Activated CD8-positive, alpha-beta memory T cell treated with anti-CD3 and anti-CD28 coated beads for 1 hour (primary cell): ENCODE measurements around the gene PTX3.

ENCODE experiments used
- DNase-seq, 2 donors: peaks; one replicate each; pipeline ENCODE4 v3.0.0-alpha.2; 2020; ENCODE audit warnings: low read depth in 1 of 2; ENCODE audit errors: extremely low read depth in 1 of 2

PTX3 gene

DNA sequence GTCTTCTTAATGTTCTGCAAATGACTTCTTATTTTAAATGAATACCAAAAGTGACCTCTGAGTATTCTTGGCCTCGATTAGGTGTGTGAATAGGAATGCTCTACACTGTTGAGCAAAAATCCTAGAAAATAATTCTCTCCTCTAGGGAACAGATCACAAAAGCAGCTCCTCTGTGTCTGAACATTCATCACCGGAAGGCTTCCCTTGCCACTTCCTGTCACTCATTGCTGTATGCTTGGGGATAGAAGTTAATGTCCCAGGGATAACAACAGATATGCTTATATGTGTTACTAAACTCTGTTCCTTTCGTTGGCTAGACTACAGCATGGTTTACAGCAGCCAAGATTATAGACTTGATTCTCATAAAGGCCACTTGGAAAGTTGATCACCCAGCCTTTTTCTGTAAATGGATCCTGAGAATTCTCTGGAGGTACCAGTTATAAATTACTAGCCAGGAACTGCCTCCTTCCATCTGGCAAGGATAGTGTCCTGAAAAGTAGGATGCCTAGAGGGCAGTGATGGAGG, 16.0 kb upstream of the PTX3 start:
- no peak for DNase-seq

DNA sequence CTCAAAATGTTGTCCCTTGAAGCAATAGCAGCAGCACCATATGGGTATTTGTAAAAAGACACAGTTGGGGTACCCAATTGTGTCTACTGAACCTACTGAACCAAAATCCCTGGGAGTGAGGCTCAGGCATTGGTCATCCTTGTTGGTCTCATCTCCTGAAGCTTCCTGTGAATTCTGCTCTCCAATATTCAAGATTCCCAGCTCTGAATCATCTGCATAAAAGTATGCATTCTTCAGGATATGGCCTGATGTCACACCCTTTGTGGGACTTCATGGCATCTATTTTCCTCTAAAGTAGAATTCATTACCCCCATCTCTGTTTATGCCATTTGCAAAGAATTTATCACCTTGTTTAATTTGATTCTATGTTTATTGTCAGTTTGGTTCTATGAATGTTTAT, 13.3 kb upstream of the PTX3 start:
- DNase-seq = no peak

DNA sequence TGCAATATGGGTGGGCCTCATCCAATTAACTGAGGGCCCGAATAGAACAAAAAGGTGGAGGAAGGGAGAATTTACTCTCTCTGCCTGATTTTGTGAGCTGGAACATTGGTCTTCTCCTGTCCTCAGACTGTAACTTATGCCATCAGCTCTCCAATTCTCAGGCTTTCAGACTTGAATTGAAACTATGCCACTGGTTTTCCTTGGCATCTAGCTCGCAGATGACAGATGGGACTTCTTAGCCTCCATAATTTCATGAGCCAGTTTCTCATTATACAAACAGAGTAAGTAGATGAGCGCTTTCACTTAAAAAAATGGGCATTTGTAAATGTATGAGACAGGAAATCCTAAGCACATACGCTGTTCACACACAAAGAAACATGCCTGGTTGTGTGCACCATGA, 8.7 kb upstream of the PTX3 start:
- no peak for DNase-seq

DNA sequence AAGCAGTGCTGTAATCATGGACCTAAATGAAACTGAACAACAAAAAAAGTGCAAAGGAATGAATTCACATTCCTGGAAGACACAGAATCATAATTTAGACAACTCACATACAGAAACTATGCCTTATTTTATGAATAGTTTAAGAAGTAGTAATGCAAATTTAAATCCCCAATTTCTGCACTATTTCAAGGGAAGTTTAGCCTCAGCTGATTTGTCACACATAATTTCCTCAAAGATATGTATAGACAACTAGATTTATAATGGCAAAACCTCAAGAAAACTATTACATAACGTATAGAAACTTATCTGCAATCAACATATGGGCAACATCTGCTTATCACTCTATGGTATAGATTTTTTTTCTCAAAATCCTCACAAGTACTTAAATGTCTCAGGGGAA, 7.8 kb upstream of the PTX3 start:
- DNase-seq = no peak

DNA sequence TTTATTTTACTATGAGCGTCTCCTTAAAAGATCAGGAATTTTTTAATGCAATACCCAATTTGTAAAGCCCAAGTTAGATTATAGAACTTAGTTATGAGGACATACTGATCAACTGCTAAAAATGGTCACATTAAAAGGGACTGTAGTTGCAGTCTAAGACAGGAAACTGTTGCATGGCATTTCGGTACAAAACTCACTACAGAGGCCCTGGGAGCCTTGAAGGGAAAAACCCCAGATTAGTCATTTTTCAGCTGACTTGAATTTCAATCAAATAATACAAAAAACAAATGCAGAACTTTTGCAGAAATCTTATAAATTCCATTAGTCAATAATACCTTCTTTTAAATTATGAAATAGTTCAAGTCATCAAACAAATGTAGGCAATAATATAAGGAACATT, 6.9 kb upstream of the PTX3 start:
- DNase-seq = no peak

DNA sequence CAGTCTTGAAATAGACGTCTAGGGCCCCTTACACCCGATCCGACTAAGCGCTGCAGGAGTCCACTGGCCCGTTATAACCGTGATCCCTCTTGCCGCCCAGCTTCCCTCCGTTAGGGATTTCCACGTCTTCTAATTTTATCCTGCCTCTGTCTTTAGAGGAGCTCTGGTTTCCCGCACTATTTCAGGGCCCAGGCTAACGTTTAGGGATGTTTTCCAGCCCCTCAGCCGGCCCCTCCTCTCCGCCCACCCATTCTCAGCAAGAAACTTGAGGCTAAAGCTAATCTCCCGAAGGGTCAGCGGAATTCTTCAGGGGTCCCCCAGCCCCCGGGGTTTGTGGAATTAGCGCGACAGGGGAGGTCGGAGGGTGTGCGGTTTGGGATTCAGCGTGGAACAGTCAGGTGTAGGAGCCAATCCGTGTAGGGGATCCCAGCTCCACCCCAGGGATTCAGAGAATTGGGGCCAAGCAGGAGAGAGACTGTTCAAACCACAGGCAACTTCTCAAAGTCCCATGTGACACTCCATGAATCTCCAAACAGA, 1.6 kb downstream of the PTX3 start:
- no peak for DNase-seq

DNA sequence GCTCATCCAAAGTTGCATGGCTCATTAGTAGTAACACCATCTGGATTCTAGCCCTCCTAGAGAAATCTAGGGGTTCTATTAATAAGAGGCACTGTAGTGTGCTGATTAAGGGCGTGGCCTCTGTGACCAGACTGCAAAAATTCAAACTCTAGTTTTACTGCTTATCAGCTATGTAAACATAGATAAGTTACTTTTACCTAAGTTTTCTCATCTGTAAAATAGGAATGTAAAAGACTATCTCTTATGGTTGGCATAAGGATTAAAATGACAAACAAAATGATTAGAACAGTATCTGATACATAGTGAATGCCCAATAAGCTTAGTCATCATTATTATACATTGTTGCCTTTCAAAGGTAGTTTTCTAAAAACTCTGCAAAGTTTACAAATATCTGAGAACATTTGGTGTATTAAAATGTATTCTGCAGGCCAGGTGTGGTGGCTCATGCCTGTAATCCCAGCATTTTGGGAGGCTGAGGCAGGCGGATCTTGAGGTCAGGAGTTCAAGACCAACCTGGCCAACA, 4.5 kb downstream of the PTX3 start:
- no peak for DNase-seq

DNA sequence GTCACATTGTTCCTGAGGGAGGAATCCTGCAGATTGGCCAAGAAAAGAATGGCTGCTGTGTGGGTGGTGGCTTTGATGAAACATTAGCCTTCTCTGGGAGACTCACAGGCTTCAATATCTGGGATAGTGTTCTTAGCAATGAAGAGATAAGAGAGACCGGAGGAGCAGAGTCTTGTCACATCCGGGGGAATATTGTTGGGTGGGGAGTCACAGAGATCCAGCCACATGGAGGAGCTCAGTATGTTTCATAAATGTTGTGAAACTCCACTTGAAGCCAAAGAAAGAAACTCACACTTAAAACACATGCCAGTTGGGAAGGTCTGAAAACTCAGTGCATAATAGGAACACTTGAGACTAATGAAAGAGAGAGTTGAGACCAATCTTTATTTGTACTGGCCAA, 6.1 kb downstream of the PTX3 start:
- no peak for DNase-seq

DNA sequence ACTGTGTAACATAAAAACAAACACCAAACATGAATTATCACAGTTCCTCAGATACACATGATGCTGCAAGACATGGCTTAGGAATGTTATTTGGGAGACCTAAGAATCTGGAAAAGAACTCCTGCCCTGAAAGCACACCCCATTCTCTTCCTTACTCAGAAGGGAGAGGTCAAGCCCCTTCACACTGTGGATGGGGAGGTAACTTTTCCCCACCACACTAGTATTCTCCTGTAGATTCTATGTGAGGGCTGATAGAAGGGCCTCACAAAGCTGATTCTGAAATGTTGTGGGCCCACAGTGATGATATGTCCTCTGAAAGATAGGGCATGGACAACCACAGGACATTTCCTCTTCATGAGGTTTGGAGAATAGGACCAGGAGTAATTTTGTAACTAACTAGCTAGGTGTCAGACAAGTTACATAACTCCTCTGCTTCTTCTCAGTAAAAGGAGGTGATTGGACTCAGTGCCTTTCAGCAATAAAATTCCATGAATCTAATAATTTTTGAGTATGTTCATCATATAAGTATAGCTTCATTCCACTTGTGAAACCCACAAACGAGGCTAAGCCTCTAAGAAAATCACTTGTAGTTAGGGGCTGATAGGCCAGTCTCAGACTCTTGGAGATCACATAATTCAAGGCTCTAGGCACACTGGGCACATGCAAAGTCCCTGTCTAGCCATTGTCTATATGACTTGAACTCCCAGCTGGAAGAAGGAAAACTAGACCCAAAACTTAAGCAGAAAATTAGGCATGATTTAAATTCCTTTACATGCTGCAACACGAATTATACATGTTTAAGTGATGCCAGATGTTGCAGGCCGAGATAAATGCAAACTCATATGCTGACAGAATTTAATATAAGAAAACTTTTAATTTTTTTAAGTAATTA, 7.5 kb downstream of the PTX3 start:
- DNase-seq = no peak

DNA sequence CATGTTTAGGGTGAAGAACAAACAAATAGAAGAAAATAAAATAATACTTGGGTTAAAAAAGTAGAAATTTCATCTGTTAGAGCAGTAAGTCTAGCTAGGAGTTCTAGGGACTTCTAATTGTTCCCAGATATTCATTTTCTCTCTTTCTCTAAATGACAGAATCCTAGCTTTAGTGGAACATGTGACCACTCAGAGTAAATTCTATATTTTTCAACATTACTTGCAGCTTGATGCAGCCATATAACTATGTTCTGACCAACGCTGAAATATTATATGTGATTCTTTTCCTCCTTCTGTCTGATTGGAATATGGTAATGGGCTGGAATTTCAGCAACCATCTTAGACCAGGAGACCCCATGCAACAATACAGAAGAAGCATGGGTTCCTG, 8.1 kb downstream of the PTX3 start:
- DNase-seq = no peak

DNA sequence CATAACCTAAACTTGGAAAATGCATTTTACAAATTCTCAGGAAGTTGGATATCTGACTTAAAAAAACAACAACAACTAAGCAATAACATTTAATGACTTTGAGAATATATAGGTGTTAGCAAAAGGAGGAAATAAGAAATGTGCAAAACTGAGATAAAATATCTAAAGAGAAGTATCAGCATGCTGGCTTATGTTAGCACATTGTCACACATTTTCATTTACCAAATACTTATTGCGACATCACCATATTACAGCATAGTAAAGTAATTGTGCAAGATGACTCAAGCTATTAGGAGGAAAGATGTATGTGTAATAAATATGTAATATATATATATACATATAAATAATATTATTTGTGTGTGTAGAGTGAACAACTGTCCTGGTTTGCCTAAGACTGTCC, 9.2 kb downstream of the PTX3 start:
- DNase-seq = no peak

DNA sequence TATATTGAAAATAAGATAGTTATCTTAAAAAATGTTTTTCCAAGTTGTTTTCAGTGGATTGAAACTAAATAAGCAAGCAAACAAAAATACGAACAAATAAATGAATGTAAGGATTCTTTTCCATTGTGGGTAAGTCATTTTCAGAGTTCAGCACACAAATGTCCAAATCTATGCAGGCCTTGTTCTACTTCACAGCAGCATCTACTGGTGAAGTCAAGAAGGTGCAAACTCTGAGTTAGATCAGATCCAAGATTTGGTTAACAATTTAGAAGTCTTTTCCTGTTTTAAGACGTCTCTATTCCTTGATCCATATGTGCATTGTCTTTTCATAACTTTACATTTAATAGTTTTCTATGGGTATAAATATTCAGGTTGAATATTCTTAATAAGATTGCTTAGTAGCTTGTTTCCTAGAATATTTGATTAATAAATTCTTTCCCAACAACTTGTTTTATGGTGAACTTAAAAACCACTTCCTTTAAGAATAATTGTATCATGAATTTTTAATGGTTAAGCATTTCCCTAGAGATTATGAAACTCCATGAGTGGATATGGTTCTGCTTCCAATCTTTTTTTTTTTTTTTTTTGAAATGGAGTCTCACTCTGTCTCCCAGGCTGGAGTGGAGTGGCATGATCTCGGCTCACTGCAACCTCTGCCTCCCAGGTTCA, 10.5 kb downstream of the PTX3 start:
- DNase-seq = no peak

DNA sequence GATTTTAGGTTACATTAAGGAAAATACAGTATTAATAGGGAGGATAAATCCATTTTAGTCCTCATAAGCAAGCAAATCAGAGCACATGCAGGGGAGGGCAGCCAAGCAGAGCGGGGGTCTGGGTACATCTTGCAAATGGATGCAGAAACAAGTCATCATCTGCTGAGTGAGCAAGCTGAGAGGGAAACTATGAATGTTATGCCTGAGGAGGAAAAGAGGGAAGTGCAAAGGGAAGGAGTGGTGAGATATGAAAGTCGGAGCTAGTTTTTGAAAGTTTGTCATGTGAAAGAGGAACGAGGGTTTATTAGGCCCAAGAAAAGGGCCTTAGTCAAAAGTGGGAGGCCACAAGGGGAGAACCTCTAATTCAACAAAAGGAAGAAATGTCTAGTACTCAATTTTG, 15.4 kb downstream of the PTX3 start:
- DNase-seq = no peak

DNA sequence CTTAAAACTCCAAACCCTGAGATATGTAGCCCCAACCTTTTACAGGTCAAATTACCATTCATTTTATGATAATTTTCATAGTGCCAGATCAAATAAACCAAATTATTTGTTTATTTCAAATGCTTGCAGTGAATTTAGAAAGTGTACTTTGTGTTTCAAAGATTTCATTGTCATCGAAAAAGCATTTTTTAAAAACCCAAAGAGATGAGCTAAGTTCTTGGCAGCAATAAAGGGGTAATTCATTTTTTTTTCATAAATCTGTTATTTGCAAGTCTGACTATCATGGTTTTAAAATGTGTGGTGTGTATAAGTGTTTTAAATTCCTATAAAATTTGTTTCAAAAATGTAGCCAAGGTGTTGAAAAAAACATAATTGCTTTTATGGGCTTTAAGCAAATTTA, 17.2 kb downstream of the PTX3 start:
- DNase-seq = no peak

DNA sequence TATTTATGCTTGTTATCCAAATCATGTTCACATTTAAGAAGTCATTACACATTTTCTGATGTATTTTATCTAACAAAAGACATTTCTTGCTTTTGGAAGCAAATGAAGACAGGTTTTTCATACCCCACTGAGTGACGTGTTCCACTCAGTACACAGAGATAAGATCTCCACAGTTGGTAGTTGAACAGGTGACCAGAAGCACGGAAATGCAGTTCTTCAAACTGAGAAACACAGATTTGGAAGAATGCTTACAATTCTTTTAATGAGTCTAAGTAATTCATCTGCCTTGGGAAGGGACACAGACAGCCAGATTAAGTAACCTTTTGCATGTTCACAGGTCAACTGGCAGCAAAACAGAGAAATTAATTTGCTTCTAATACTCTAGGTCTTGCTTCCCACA, 23.1 kb downstream of the PTX3 start:
- no peak for DNase-seq

DNA sequence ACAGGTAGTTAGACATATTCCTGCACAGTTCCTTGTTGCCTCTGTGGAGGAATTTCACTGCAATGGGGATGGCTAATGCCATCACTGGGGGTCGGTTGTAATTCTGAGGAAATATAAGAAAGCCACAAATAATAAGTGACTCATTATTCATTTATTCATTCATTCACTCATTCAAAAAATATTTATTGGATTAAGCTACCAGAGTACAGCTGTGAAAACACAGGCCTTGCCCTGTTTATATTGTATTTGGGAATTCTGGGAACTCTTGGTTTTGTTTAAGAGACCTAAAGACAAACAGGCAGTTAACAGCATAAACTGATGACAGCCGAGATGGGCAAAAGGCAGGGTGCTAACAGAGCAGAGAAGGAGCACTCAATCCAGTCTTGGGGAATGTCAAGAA, 23.6 kb downstream of the PTX3 start:
- DNase-seq = no peak

DNA sequence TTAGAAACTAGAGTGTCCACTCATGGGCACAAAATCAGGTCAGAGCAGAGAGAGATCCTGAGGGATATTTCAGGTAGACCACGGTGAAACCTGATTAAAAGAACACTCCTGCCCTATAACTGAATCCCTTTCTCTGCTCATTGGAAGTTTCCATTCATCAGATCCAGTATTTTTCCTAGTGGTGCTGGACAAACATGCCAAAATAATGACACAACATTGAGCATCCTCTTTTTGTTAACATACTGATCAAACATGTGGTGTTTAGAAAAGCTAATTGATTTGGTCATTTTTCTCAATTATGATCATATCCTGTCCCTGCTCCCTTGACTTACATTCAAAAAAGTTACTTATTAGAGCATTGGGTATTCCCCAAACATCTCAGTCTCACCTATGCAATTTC, 27.2 kb downstream of the PTX3 start:
- no peak for DNase-seq

DNA sequence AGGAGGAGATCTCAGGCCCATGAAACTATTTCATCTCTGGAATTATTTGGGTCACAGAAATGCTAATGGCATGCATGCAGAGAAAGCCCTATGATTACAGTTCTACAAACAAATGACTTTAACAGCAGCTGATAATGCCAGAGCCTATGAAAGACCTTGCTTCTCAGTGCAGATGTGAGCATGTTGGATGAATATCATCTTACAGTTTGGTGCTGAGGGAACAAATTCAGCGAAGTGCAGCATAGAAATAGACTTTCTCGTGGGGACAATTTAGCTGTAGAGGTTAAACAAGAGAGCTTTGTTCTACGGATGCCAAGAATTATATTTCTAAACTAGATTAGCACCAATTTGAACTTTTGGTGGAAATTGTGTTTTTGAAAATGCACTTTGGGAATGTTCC, 27.7 kb downstream of the PTX3 start:
- no peak for DNase-seq

DNA sequence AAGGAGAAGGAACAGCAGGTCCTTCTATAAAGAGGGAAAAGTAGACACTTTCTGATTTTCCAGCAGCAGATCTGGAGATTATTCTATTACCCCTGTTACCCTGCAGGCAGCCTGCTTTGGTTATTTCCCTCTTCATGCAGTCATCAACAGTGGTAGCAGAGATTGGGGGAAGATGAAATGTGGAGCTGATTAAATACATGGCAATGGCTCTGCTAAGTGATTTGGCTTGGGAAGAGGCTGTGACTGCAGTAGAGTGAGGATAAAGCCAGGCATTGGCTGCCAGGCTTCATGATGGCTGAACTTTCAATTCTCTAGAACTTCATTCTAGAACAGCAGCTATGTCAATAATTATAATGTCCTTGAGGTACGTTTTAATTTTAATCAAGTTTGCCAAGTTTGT, 29.1 kb downstream of the PTX3 start:
- DNase-seq = no peak

DNA sequence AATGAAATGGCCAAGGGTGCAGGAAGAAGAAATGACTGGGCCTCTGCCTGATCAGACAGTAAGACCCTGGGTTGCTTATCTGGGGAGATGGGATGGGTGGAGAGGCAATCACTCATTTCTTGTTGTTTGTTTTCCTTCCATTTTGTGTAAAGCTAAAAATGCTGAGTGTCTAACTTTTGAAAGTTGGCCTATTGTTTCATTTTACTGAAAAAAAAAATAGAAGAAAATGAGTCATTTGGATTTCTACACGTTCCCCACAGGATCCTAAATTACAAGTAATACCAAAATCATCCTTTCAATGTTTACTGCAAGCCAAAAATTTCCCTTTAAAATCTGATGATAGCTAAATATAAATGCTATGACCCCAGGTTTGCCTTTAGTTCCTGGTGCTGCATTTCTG, 30.6 kb downstream of the PTX3 start:
- DNase-seq = no peak

DNA sequence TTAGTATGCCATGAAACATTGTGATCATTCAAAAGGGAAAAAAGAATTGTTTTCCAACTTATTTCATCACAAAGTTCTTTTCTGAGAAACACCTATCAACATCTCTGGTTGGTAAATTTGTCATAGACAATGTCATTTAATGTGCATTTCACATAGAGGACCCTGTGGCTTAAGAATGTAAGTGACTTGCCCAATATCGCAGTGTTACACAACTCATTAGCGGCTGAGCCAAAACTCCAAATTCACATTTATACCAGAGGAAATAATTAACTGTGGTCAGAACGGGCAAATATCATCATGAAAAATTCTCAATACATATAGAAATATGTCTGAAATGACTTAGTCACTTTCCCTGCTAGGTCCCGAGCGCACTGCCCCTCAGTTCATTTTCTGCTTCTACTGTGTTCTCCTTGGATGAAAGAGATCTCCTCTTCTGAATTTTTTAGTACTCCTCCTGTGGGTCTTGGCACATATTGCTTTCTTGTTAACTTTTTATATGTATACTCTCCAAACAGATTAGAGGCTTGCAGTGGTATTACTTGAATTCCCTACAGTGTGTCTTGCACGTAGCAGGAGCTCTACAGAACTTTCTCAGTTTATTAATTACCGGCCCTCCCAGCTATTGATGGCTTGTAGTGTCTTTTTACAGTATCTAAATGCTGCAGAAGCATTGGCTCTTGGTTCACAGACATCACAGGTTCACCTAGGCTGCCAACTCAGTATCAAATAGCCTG, 33.1 kb downstream of the PTX3 start:
- DNase-seq = no peak
